KOPT-K1 (cell line): Measurements from ENCODE around the gene CTIF.

Experiments
- H3K27ac ChIP-seq: fragments of 200-600 bp; sonication (generic); 2 replicates; pipeline ENCODE4 v1.5.1; 2016; ENCODE audit warnings: antibody characterized with exemption, mild to moderate bottlenecking, low read depth, low read length; ENCODE audit not compliant: poor library complexity, severe bottlenecking
- H3K36me3 ChIP-seq: fragments of 200-600 bp; sonication (generic); 2 replicates; pipeline ENCODE4 v1.5.1; 2017; ENCODE audit warnings: antibody characterized with exemption, mild to moderate bottlenecking, low read length, moderate library complexity; ENCODE audit not compliant: insufficient read depth
- H3K9me3 ChIP-seq: fragments of 200-600 bp; sonication (generic); 2 replicates; pipeline ENCODE4 v1.5.1; 2017; ENCODE audit warnings: antibody characterized with exemption, low read length, mild to moderate bottlenecking; ENCODE audit not compliant: insufficient read depth, poor library complexity, severe bottlenecking

CTIF gene

DNA sequence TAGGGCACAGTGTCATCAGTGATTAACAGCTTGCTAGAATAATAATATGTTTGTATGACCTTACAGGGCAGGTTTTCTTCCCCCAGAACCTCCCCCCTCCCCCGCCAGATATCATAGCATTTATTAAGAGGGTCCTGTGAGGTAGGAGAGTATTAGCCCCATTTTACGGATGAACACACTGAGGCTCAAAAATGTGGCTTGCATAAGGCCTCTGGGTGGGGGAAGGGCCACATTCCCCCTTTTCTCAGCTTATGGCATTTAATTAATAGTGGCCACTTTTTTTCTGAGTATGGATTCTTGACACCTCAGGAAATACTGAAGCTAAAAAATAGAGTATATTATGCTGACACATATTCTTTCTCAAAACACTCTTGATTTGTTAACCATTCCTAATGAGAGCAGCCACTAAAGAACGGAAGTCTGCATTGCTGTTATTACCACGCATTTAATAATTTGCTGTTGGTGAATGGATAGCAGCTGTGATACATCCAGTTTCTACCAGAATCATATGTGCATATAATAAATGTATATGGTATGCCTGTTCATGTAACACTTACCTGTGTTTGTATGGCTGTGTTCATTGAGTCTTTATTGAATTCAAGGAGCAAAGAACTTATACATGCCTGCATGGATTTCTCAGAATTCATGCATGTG, 3.0 kb downstream of the CTIF start:
- Histone ChIP-seq H3K9me3 (peaks cover 11% of the 10 kb centered on the region), H3K27ac (no peak overlapping the region), H3K36me3 (no peaks in the 10 kb centered on the region)

DNA sequence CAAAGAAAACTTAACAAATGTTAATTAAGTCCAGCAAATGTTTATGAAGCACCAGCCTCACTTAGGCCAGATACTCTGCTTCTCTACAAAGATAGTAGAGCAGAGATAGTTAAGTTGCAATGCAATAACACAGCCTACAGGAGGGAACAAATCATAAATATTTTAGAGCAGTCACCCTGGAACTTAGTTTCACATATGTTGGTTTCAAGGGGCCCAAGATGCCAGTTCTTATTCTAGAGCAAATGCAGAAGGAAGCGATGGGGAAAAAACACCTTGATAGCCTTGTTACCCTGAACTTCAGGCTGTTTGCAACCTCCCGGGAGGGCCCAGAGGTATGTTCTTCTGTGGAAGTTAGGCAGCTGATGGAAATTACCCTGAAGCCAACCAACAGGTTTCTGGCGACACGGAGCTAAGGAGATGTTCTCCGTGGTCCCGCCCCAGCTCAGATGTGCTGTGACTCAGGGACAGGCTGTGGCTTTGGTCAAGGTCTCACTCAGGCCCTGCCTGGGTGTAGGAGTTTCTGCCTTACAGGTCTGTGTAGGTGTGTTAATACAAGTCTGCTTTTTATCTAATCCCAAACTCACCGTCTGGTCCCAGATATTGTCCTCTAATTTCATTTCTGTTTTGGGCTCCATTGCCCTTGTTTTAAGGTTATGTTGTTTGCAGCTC, 3.8 kb downstream of the CTIF start:
- H3K36me3 ChIP-seq: no peaks in the 10 kb centered on the region
- H3K27ac ChIP-seq: no peak overlapping the region
- H3K9me3 ChIP-seq: peaks cover 11% of the 10 kb centered on the region

DNA sequence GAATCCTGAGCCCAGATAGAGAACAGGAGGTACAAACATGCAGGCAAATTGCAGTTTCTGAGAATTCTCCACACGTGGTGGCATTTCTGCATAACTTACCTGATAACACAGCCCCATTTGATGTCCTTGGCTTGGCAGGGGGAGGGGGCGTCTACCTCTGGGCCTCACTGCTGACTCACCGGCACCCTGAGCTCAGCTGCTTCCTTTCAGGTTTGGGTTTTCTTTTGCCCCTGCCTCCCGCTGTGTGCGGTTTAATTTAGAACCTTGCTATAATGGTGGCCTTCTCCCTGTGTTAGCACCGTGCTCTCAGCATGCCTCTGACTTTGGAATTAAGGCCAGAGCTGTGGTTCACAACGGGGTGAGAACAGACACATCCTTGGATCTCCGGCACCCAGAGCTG, 4.4 kb downstream of the CTIF start:
- no peaks in the 10 kb centered on the region for H3K36me3 ChIP-seq
- peaks cover 11% of the 10 kb centered on the region for H3K9me3 ChIP-seq
- H3K27ac ChIP-seq: no peak overlapping the region

DNA sequence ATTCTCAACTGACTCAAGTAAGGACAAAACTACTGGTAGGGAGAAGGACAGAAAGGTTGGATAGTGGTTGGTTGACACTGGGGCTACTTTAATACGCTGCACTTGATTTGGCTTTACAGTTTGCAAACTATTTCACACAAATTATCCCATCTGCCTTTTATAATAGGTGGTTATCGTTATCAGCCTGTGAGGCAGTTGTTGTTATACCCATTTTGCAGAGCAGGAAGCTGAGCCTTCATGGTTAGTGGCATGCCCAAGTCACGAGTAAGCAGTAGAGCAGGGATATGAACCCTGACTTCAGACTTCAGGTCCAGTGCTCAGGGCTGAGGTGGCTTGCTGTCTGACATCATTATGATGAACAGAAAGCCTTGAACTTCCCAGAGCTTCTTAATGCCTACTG, 5.3 kb downstream of the CTIF start:
- H3K27ac ChIP-seq: no peak overlapping the region
- no peaks in the 10 kb centered on the region for H3K36me3 ChIP-seq
- H3K9me3 ChIP-seq: peaks cover 11% of the 10 kb centered on the region

DNA sequence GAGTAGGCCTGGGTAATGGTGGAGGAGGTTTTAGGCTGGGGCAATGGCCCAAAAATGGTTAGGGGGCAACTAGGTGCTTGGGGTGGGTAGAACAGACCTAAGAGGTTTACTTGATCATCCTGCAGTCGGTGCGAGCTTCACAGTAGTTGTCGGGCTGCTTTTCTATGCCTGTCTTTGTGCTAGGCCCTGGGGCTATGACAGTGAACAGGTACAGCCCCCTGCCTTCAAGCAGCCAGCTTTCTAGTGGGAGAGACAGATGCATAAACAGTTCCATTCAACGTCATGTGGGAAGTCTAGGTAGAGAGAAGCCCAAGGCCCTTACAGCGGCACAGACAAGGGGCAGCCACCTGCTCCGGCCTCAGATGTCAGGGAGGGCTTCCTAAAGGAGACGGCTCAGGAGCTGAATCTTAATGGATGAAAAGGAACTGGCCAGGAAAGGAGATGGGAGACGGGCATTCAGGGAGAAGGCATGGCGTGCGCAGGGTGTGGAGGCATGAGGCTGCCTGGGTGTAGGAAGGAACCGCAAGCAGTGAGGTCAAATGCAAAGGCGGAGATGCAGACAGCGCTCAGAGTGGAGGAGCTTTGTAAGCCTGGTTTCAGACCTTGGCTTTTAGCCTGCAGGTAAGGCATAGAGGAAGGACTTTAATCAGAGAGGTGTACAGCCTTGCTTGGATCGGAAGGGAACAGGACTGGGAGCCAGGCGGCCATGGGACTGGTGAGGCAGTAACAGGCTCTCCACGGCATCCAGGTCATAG, 6.0 kb downstream of the CTIF start:
- Histone ChIP-seq H3K27ac (no peak overlapping the region), H3K9me3 (peaks cover 5% of the 10 kb centered on the region), H3K36me3 (no peaks in the 10 kb centered on the region)

DNA sequence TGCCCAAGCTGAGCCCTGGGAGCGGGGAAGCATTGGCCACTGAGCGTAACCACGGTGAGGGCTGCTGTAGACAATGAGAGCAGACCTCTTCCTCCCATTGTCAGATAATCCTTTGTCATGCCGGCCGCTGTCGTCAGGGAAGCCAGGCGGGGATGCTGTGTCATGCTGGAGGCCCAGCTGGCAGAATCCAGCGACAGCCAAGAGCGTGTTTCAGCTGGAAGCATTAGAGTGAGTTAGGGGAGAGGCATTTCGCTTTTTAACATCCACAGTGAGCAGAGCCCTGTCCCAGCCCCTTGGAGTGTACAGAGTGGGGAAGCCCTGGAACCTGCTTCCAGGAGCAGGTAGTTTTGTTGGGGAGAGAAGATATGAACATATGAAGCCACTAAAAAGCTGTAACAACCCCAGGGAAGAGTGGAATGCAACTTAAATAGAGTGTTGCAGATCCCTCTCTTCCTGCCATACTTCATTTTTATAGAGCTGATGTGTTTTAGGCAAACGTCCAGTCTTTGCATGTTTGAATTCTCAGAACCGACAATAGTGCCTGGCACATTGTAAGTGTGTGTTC, 7.0 kb downstream of the CTIF start:
- H3K27ac ChIP-seq: no peak overlapping the region
- no peaks in the 10 kb centered on the region for H3K36me3 ChIP-seq

DNA sequence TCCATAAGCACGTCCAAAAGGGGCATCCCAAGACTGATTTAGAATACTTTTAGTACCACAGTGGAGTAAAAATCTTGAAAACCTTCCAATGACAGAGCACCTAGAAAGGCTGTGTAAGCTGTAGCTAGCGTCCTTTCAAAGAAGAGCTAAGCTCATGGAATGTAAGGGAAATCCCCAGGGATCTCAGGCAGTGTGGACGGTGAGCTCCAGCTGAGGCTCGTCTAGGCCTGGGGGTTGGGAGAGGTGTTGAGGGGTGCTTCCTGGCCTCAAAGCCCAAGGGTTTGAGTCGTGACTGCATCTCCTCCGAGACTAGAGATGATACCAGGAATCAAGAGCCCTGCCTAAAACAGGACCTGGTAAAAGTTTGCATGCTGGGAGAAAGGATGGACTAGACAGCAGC, 7.6 kb downstream of the CTIF start:
- no peaks in the 10 kb centered on the region for H3K36me3 ChIP-seq
- H3K27ac ChIP-seq: no peak overlapping the region
- no peaks in the 10 kb centered on the region for H3K9me3 ChIP-seq

More for the DNA sequence above, 7.0 kb downstream of the CTIF start:
- no peaks in the 10 kb centered on the region for H3K9me3 ChIP-seq

DNA sequence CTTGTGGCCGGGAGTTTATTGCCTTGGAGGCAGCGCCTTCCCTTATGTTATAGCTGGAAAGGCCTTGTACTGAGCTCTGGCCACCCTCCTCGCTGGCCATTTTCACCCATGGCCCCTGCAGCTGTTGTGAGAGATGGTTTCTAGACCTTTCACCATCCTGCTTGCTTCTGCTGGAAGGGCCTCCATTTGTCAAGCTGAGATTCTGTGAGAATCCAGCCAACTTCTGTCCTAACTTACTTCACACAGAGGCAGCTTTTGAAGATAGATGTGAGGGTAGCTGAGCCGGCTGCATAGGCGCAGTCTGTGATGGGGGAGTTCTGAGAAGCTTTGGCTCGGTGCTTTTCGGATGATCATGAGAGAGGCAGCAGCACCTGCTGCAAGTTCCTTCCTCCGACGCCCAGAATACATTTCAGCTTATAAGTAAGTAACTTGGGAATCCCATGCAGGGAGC, 8.7 kb downstream of the CTIF start:
- no peaks in the 10 kb centered on the region for H3K9me3 ChIP-seq
- H3K36me3 ChIP-seq: no peaks in the 10 kb centered on the region
- no peak overlapping the region for H3K27ac ChIP-seq

DNA sequence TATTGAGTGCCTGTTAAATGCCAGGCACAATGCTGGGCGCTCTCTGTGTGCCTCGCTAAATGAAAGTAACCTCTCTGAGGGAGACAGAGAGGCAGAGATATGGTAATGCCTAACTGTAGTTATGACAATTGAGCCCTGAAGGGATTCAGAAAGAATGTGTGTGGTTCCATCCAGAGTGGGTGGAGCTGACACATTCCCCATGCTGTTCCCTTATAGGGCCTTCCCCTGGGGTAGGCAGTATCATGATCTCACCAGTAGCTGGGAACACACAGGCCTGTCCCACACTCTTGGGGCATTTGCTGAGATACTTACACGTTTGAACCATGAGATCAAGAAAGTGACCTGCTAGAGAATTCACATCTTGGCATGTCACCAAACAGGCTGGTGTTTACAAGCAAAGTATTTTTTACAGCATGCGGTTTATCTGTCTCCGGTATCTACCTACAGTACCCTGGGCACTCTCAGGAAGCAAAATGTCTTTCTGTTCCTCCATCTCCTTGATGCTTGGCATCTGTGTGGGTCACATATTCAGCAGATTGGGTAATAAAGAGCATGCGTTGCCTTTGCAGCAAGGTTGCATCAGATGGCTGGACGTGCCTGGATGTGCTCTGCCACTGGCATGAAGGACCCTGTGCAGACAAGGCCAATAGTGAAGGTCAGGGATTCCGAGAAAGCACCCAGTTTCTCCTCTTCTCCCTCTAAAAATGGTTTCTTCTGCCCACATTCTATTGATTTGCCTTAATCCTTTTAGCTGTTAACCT, 9.4 kb downstream of the CTIF start:
- no peak overlapping the region for H3K27ac ChIP-seq
- H3K36me3 ChIP-seq: no peaks in the 10 kb centered on the region
- no peaks in the 10 kb centered on the region for H3K9me3 ChIP-seq

DNA sequence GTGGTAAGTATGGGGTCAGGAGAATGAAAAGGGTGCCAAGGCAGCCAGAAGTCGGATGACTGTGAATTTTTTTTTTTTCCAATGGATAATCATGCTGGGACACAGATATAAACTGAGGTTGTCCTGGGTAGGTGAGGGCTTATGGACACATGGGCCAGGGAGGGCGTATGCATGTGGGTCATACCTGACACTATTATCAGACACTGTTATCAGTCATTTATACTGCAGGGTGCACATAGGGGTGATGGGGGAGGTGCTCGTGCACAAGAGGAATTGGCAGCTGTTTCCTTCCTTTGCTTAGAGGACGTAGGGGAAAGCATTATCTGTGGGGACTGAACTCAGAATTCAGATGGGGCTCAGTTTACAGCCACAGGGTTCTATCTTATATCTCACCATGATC, 10.1 kb downstream of the CTIF start:
- no peak overlapping the region for H3K27ac ChIP-seq
- H3K9me3 ChIP-seq: no peaks in the 10 kb centered on the region
- no peaks in the 10 kb centered on the region for H3K36me3 ChIP-seq

DNA sequence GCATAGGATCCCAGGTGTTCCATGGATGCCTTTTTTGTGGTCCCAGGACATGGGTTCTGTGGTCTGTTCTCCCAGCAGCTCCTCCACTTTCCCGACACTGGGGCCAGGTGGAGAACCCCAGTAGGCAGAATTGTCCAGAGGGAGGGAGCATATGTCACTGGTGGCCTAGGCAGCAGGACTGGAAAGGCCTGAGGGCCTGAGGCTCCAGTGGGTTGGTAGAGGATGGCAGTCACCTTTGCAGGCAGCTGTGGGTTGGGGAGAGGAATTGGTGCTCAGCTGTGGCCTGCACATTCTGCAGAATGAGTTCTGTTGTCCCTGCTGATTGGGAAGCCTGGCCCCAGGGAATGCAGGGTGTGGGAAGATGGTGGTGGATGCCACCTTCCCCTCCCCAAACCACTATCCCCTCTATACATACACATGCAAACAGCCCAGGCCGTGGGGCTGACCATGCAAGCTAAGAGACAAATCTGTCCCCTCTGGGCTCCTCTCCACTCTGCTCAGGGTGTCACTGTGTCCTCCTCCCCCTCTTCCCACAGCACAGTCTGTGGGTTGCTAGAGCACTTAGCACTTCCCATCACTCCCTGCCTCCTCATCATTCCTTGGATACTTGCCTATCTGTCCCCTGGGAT, 11.4 kb downstream of the CTIF start:
- no peak overlapping the region for H3K27ac ChIP-seq
- H3K36me3 ChIP-seq: no peaks in the 10 kb centered on the region
- H3K9me3 ChIP-seq: no peaks in the 10 kb centered on the region

DNA sequence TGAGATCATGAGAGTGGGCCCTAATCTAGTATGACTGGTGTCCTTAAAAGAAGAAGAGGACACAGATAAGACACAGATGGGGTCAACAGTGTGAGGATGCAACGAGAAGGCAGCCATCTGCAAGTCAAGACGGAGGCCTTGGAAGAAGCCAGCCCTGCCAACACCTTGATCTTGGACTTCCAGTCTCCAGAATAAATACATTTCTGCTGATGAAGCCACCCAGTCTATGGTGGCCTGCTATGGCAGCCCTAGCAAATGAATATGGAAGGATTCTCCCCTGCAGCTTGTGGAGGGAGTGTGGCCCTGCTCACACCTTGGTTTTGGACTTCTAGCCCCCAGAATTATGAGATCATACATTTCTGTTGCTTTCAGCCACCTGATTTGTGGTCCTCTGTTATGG, 12.3 kb downstream of the CTIF start:
- Histone ChIP-seq H3K27ac (no peak overlapping the region), H3K36me3 (no peaks in the 10 kb centered on the region), H3K9me3 (no peaks in the 10 kb centered on the region)

DNA sequence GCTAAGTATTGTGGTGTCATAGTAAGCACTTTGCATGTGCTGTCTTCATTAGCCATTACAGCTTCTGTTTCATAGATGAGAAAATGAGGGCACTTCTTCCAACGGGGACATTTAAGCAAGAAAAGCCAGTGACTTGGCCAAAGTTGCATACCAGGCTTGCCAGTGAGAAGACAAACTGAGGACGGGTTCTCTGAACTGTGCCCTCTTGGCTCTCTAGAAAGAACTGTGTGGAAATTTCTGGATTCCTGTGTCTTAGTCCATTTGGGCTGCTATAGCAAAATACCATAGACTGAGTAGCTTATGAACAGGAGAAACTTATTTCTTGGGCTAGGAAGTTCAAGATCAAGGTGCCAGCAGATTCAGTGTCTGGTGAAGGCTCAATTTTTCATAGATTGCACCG, 13.3 kb downstream of the CTIF start:
- Histone ChIP-seq H3K9me3 (no peaks in the 10 kb centered on the region), H3K36me3 (no peaks in the 10 kb centered on the region), H3K27ac (no peak overlapping the region)

DNA sequence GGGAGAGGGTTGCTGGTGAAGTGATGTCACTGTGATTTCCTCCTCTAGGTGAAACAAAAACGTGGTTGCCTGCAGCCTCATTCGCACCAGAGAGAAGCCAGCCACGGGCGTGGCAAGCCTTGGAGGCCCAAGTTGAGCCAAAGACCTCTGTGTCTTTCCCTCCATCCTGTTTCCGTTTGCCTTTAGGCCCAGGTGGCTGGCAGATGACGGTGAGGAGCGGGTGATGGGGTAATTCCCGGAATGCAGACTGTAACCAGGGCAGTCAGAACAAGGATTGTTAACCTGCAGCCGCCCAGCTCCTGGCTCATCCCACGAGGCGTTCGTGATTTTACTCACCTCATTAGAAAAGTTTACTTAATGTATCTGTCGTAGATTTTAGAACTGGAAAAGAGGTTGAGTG, 14.4 kb downstream of the CTIF start:
- H3K36me3 ChIP-seq: no peaks in the 10 kb centered on the region
- no peaks in the 10 kb centered on the region for H3K9me3 ChIP-seq
- H3K27ac ChIP-seq: no peak overlapping the region
